Measurements from ENCODE around the gene RPL13A.

DNA sequence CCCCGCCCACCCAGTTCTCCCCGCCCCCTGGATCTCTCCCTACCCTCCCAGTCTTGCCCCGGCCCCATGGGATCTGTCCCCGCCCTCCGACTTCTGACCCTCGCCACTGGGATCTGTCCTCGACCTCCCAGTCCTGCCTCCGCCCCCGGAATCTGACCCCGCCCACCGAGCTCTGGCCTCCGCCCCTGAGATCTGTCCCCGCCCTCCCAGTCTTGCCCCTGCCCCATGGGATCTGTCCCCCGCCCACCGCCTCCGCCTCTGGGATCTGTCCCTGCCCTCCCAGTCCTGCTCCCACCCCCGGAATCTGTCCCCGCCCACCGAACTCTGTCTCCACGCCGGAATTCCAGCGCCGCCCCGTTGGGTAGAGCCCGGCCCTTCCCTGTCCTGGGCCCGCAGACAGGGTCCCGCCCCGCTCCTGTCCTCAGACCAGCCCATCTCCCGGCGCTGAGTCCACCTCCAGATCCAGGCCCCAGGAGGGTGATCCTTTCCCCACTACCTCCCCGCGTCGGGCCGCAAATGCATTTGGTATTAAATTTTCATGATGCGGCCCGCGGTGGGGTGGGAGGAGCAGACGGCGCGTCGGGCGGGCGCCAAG lies 44.5 kb upstream of the RPL13A start:
- TF ChIP-seq TCF7L2 (IDR thresholded peaks at IDR 0.05; ENCODE audit: low read depth, low read length) (no peak), SIN3A (IDR thresholded peaks at IDR 0.05; ENCODE audit: borderline replicate concordance, insufficient read depth, low read depth, low read length) (no peak)
- TF ChIP-seq, protein P1, sequence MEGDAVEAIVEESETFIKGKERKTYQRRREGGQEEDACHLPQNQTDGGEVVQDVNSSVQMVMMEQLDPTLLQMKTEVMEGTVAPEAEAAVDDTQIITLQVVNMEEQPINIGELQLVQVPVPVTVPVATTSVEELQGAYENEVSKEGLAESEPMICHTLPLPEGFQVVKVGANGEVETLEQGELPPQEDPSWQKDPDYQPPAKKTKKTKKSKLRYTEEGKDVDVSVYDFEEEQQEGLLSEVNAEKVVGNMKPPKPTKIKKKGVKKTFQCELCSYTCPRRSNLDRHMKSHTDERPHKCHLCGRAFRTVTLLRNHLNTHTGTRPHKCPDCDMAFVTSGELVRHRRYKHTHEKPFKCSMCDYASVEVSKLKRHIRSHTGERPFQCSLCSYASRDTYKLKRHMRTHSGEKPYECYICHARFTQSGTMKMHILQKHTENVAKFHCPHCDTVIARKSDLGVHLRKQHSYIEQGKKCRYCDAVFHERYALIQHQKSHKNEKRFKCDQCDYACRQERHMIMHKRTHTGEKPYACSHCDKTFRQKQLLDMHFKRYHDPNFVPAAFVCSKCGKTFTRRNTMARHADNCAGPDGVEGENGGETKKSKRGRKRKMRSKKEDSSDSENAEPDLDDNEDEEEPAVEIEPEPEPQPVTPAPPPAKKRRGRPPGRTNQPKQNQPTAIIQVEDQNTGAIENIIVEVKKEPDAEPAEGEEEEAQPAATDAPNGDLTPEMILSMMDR (IDR thresholded peaks at IDR 0.05), result no peak
